BLaER1 (cell line): Measurements from ENCODE around the gene PPA2.
"Not testable (repeated sequence)": the region's sequence is repeated elsewhere in the genome, so short reads cannot be mapped to it uniquely, and the experiment has no call there.

Experiments
- H3K27ac ChIP-seq: shearing (Covaris generic); formaldehyde crosslinking; 2 replicates; pipeline ENCODE4 v1.8.1; 2022
- H3K27me3 ChIP-seq: shearing (Covaris generic); formaldehyde crosslinking; 2 replicates; pipeline ENCODE4 v1.8.1; 2022
- H3K36me3 ChIP-seq: shearing (Covaris generic); formaldehyde crosslinking; 2 replicates; pipeline ENCODE4 v1.8.1; 2022
- H3K4me1 ChIP-seq: shearing (Covaris generic); formaldehyde crosslinking; 2 replicates; pipeline ENCODE4 v1.8.1; 2022
- H3K4me2 ChIP-seq: shearing (Covaris generic); formaldehyde crosslinking; 2 replicates; pipeline ENCODE4 v1.8.1; 2022
- H3K4me3 ChIP-seq: shearing (Covaris generic); formaldehyde crosslinking; 2 replicates; pipeline ENCODE4 v1.8.1; 2022
- H3K9ac ChIP-seq: shearing (Covaris generic); formaldehyde crosslinking; 2 replicates; pipeline ENCODE4 v1.8.1; 2022
- H3K9me3 ChIP-seq: shearing (Covaris generic); formaldehyde crosslinking; 2 replicates; pipeline ENCODE4 v1.8.1; 2022
- H4K20me1 ChIP-seq: shearing (Covaris generic); formaldehyde crosslinking; 2 replicates; pipeline ENCODE4 v1.8.1; 2022
- Cebpa-rat ChIP-seq: shearing (Covaris generic); IDR thresholded peaks from 2 replicates; pipeline ENCODE4 v1.8.1; 2022

The PPA2 gene

GRCh38 chr4:105461221-105461620 lies 12.6 kb downstream of the PPA2 start:
- no peak for TF ChIP-seq Cebpa-rat
- Histone ChIP-seq H3K9me3 (peaks cover 31% of the 10 kb centered on the region; the same call in 1 of the 2 replicates), H3K4me3 (no peak overlapping the region), H3K4me2 (no peak overlapping the region), H3K27ac (no peak overlapping the region), H3K36me3 (peaks cover 65% of the 10 kb centered on the region), H3K9ac (no peak overlapping the region), H3K4me1 (no peaks in the 10 kb centered on the region), H3K27me3 (no peaks in the 10 kb centered on the region), H4K20me1 (peaks cover 71% of the 10 kb centered on the region)

DNA sequence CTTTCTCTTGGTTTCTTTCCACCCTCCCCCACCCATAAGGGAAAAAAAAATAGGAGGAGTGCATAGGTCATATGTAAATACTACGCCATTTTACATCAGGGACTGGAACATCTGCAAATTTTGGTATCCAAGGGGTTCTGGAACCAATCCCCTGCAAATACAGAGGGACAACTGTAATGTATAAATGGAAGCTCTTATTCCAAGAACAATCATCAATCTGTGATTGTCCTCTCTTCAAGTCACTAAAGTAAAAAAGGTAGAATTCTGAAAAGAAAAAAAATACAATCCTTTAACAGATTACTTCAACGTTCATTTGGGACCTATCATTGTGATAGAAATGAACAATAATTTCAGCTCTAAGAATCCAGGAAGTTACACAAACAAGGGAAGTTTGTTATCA lies 13.6 kb downstream of the PPA2 start:
- no peaks in the 10 kb centered on the region for H3K27me3 ChIP-seq
- H3K4me1 ChIP-seq: no peaks in the 10 kb centered on the region
- no peak overlapping the region for H3K9ac ChIP-seq
- H3K27ac ChIP-seq: no peak overlapping the region
- no peak overlapping the region for H3K4me3 ChIP-seq
- peaks cover 65% of the 10 kb centered on the region for H3K36me3 ChIP-seq
- TF ChIP-seq Cebpa-rat: no peak
- no peak overlapping the region for H3K4me2 ChIP-seq
- H3K9me3 ChIP-seq: peaks cover 23% of the 10 kb centered on the region; the same call in 1 of the 2 replicates
- H4K20me1 ChIP-seq: peaks cover 72% of the 10 kb centered on the region

DNA sequence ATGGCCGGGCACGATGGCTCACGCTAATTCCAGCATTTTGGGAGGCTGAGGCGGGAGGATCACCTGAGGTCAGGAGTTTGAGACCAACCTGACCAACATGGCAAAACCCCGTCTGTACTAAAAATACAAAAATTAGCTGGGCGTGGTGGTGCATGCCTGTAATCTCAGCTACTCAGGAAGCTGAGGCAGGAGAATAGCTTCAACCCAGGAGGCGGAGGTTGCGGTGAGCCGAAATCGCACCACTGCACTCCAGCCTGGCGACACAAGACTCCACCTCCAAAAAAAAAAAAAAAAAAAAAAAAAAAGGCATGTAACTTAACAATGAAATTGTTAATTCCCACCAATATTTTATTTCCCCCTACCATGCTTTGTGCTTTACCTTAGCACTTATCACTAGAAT lies 15.3 kb downstream of the PPA2 start:
- H3K4me2 ChIP-seq, H3K27ac ChIP-seq, H3K9me3 ChIP-seq, H3K27me3 ChIP-seq, H3K9ac ChIP-seq, H3K4me3 ChIP-seq, H3K4me1 ChIP-seq: not testable (repeated sequence)
- H3K36me3 ChIP-seq: peaks cover 65% of the 10 kb centered on the region
- peaks cover 80% of the 10 kb centered on the region for H4K20me1 ChIP-seq

DNA sequence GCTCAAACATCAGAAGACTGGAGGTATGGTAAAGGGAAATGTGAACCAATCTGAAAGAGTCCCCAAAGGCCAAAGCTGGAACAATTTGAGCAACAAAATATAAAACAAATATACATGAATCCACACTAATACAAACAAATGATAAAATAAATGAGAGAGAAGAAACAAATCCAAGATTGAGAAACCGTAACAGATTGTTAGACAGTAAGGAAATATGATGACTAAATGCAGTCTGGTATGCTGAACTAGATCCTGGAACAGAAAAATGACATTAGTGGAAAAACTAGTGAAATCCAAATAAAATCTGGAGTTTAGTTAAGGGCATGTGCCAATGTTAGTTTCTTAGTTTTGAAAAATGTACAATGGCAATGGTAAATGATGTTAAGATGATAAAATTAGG lies 15.9 kb downstream of the PPA2 start:
- H3K27me3 ChIP-seq: no peaks in the 10 kb centered on the region
- H3K36me3 ChIP-seq: peaks cover 65% of the 10 kb centered on the region
- TF ChIP-seq Cebpa-rat: no peak
- H3K9me3 ChIP-seq: peaks cover 3% of the 10 kb centered on the region; the same call in 1 of the 2 replicates
- H3K27ac ChIP-seq: no peak overlapping the region
- H4K20me1 ChIP-seq: peaks cover 86% of the 10 kb centered on the region
- no peak overlapping the region for H3K4me3 ChIP-seq
- no peak overlapping the region for H3K4me2 ChIP-seq
- H3K4me1 ChIP-seq: no peaks in the 10 kb centered on the region
- no peak overlapping the region for H3K9ac ChIP-seq

DNA sequence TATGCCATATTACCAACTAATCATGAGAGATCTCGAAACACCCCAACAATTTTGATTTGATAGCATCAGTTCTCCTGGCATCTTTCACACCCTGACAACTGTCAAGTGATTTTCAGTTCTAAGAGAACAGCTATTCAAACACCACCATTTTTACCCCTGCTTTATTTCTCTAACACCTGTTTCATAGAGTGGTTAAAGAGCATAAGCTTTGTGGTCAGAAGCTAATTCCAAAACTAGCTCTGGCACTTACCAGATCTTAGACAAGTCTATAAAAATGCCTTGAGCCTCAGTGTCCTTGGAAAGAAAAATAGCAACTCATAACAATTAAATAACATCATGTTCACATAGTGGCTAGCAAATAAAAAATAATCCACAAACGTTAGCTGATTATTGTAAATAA lies 17.9 kb downstream of the PPA2 start:
- TF ChIP-seq Cebpa-rat: no peak
- no peaks in the 10 kb centered on the region for H3K9me3 ChIP-seq
- H3K9ac ChIP-seq: no peak overlapping the region
- no peak overlapping the region for H3K4me2 ChIP-seq
- H3K27ac ChIP-seq: no peak overlapping the region
- H4K20me1 ChIP-seq: peaks cover 72% of the 10 kb centered on the region
- peaks cover 71% of the 10 kb centered on the region for H3K36me3 ChIP-seq
- H3K4me3 ChIP-seq: no peak overlapping the region
- H3K4me1 ChIP-seq: no peaks in the 10 kb centered on the region
- H3K27me3 ChIP-seq: no peaks in the 10 kb centered on the region

GRCh38 chr4:105455182-105455581 lies 18.7 kb downstream of the PPA2 start:
- H3K36me3 ChIP-seq: peaks cover 75% of the 10 kb centered on the region
- no peak overlapping the region for H3K4me2 ChIP-seq
- peaks cover 66% of the 10 kb centered on the region for H4K20me1 ChIP-seq
- no peak for TF ChIP-seq Cebpa-rat
- H3K9me3 ChIP-seq: no peaks in the 10 kb centered on the region
- no peak overlapping the region for H3K4me3 ChIP-seq
- H3K9ac ChIP-seq: no peak overlapping the region
- no peak overlapping the region for H3K27ac ChIP-seq
- no peaks in the 10 kb centered on the region for H3K27me3 ChIP-seq
- H3K4me1 ChIP-seq: no peaks in the 10 kb centered on the region

- H3K27me3 ChIP-seq: no peaks in the 10 kb centered on the region
- no peaks in the 10 kb centered on the region for H3K4me1 ChIP-seq
- no peak for TF ChIP-seq Cebpa-rat
- H3K27ac ChIP-seq: no peak overlapping the region
- H3K4me2 ChIP-seq: no peak overlapping the region
- H3K9me3 ChIP-seq: no peaks in the 10 kb centered on the region
- no peak overlapping the region for H3K4me3 ChIP-seq
- peaks cover 71% of the 10 kb centered on the region for H3K36me3 ChIP-seq
- peaks cover 51% of the 10 kb centered on the region for H4K20me1 ChIP-seq
- H3K9ac ChIP-seq: no peak overlapping the region
Observed at GRCh38 chr4:105453550-105454205, 20.2 kb downstream of the PPA2 start.

DNA sequence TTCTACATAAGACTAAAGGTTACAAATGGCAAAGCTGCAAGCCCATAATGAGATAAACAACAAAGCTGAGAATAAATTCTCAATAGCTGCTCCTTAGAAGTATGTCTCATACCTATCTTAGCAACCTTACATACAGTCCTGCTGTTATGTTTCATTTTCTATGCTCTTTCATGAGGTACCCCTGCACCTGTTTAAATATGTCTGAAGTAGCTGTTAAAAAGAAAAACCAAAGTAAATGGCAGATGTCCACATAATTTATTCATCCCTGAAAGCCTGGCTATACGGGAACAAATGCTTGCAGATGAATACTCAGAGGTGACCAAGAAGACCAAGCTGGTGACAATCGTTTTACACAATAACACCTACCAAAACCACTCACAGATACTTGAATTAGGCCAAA lies 22.5 kb downstream of the PPA2 start:
- Histone ChIP-seq H3K9me3 (no peaks in the 10 kb centered on the region), H4K20me1 (peaks cover 29% of the 10 kb centered on the region), H3K36me3 (peaks cover 62% of the 10 kb centered on the region), H3K27me3 (no peaks in the 10 kb centered on the region), H3K27ac (no peak overlapping the region), H3K4me1 (no peaks in the 10 kb centered on the region), H3K9ac (no peak overlapping the region), H3K4me2 (no peak overlapping the region), H3K4me3 (no peak overlapping the region)
- TF ChIP-seq Cebpa-rat: no peak

GRCh38 chr4:105440890-105441289 lies 33.0 kb downstream of the PPA2 start:
- no peak for TF ChIP-seq Cebpa-rat
- H3K4me2 ChIP-seq: no peak overlapping the region
- no peaks in the 10 kb centered on the region for H3K4me1 ChIP-seq
- peaks cover 10% of the 10 kb centered on the region for H3K9me3 ChIP-seq
- H3K4me3 ChIP-seq: no peak overlapping the region
- H4K20me1 ChIP-seq: no peaks in the 10 kb centered on the region
- no peaks in the 10 kb centered on the region for H3K27me3 ChIP-seq
- H3K27ac ChIP-seq: no peak overlapping the region
- H3K9ac ChIP-seq: no peak overlapping the region
- peaks cover 76% of the 10 kb centered on the region for H3K36me3 ChIP-seq

GRCh38 chr4:105437637-105438036 lies 36.2 kb downstream of the PPA2 start:
- no peak for TF ChIP-seq Cebpa-rat
- Histone ChIP-seq H3K36me3 (peaks cover 76% of the 10 kb centered on the region), H3K4me2 (no peak overlapping the region)

GRCh38 chr4:105436414-105436813 lies 37.4 kb downstream of the PPA2 start:
- H3K4me2 ChIP-seq: no peak overlapping the region
- H3K27ac ChIP-seq: no peak overlapping the region
- no peak overlapping the region for H3K4me3 ChIP-seq
- H3K4me1 ChIP-seq: no peaks in the 10 kb centered on the region
- no peaks in the 10 kb centered on the region for H3K27me3 ChIP-seq
- H3K9me3 ChIP-seq: peaks cover 20% of the 10 kb centered on the region
- no peak for TF ChIP-seq Cebpa-rat
- no peaks in the 10 kb centered on the region for H4K20me1 ChIP-seq
- no peak overlapping the region for H3K9ac ChIP-seq
- H3K36me3 ChIP-seq: peaks cover 72% of the 10 kb centered on the region

More at GRCh38 chr4:105437637-105438036, 36.2 kb downstream of the PPA2 start:
- Histone ChIP-seq H4K20me1 (no peaks in the 10 kb centered on the region), H3K27me3 (no peaks in the 10 kb centered on the region), H3K9ac (no peak overlapping the region), H3K27ac (no peak overlapping the region), H3K4me1 (no peaks in the 10 kb centered on the region), H3K9me3 (peaks cover 24% of the 10 kb centered on the region), H3K4me3 (no peak overlapping the region)
